ENCODE measurements around the gene EIF6.

DNA sequence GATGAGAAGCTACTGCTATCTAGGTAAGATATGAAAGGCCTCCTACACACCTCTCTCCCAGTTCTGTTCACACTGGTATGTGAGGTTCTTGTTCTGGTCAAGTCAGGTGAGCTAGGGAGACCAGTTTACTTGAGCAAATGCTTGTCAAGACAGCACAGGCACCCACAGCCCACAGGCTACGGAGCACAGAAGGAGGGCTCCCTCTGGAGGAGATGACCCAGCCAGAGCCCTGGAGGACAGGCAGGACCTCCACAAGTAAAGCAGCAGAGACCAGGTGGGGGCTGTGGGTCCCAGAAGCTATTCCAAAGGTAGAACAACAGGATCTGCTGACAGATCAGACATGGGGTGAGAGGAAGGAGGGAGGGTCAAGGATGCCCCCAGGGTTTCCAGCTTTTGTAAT, 19.8 kb downstream of the EIF6 start:
- no peak for TF ChIP-seq POLR2A (IDR thresholded peaks at IDR 0.05; ENCODE audit: low read depth, low read length)
- no peak for TF ChIP-seq POLR2AphosphoS5 (IDR thresholded peaks at IDR 0.05; ENCODE audit: low read depth, low read length)

All from GM12891 (cell line).